HEK293T (cell line): ENCODE measurements around the gene ZNF71.

Experiments
- CTCF ChIA-PET: fragments of 350-600 bp; formaldehyde crosslinking; extraction: SDS; loops from one replicate; lab custom pipeline; 2021; ENCODE audit warnings: antibody characterized with exemption, inconsistent platforms; lab: Yijun Ruan, JAX
- POLR2A ChIA-PET: fragments of 350-600 bp; formaldehyde crosslinking; extraction: SDS; loops from one replicate; lab custom pipeline; 2020; ENCODE audit warnings: antibody characterized with exemption, inconsistent platforms; lab: Yijun Ruan, JAX
- DNase-seq: peaks from one replicate; pipeline ENCODE4 v3.0.0; 2012; ENCODE audit warnings: mixed read lengths; ENCODE audit errors: extremely low spot score
- ARNT ChIP-seq: fragments of 450-650 bp; IDR thresholded peaks from 2 replicates; pipeline ENCODE4 v1.6.1; 2017; ENCODE audit warnings: mild to moderate bottlenecking
- BHLHE40 ChIP-seq: fragments of 450-650 bp; IDR thresholded peaks from 2 replicates; pipeline ENCODE4 v1.6.1; 2016; ENCODE audit warnings: mild to moderate bottlenecking, moderate library complexity, borderline replicate concordance
- CTBP1 ChIP-seq: fragments of 450-650 bp; IDR thresholded peaks from 2 replicates; pipeline ENCODE4 v1.6.1; 2016; ENCODE audit warnings: borderline replicate concordance
- ELF4 ChIP-seq: fragments of 450-650 bp; IDR thresholded peaks from 2 replicates; pipeline ENCODE4 v1.6.1; 2017; ENCODE audit warnings: antibody characterized with exemption
- FOXA1 ChIP-seq: fragments of 450-650 bp; IDR thresholded peaks from 2 replicates; pipeline ENCODE4 v1.6.1; 2016; ENCODE audit warnings: mild to moderate bottlenecking
- FOXK2 ChIP-seq: fragments of 450-650 bp; IDR thresholded peaks from 2 replicates; pipeline ENCODE4 v1.6.1; 2016; ENCODE audit warnings: mild to moderate bottlenecking
- FOXM1 ChIP-seq: fragments of 450-650 bp; IDR thresholded peaks from 2 replicates; pipeline ENCODE4 v1.6.1; 2017; ENCODE audit warnings: mild to moderate bottlenecking, borderline replicate concordance
- HDGF ChIP-seq: fragments of 450-650 bp; IDR thresholded peaks from 2 replicates; pipeline ENCODE4 v1.6.1; 2017; ENCODE audit warnings: antibody characterized with exemption, borderline replicate concordance
- L3MBTL2 ChIP-seq: fragments of 450-650 bp; conservative IDR thresholded peaks from 2 replicates; pipeline ENCODE4 v1.6.1; 2016; ENCODE audit warnings: mild to moderate bottlenecking
- LEF1 ChIP-seq: fragments of 450-650 bp; IDR thresholded peaks from 2 replicates; pipeline ENCODE4 v1.6.1; 2017; ENCODE audit warnings: mild to moderate bottlenecking, borderline replicate concordance
- NFRKB ChIP-seq: fragments of 450-650 bp; IDR thresholded peaks from 2 replicates; pipeline ENCODE4 v1.6.1; 2016; ENCODE audit warnings: mild to moderate bottlenecking, moderate library complexity
- PKNOX1 ChIP-seq: fragments of 450-650 bp; IDR thresholded peaks from 2 replicates; pipeline ENCODE4 v1.6.1; 2016
- SP1 ChIP-seq: fragments of 450-650 bp; IDR thresholded peaks from 2 replicates; pipeline ENCODE4 v1.6.1; 2017
- SUZ12 ChIP-seq: fragments of 450-650 bp; IDR thresholded peaks from 2 replicates; pipeline ENCODE4 v1.6.1; 2016; ENCODE audit warnings: mild to moderate bottlenecking
- TARDBP ChIP-seq: fragments of 450-650 bp; IDR thresholded peaks from 2 replicates; pipeline ENCODE4 v1.6.1; 2016
- ZNF384 ChIP-seq: fragments of 450-650 bp; IDR thresholded peaks from 2 replicates; pipeline ENCODE4 v1.6.1; 2016

The ZNF71 gene

GRCh38 chr19:56654151-56654550 lies 59.0 kb downstream of the ZNF71 start:
- ChIA-PET POLR2A (no interaction called here), CTCF (no interaction called here)
- DNase-seq: no peak
- TF ChIP-seq LEF1 (no peak), TARDBP (no peak), SP1 (no peak), BHLHE40 (no peak), SUZ12 (no peak), PKNOX1 (no peak), ELF4 (no peak)

- DNase-seq: no peak
- CTCF ChIA-PET: no interaction called here
- POLR2A ChIA-PET: no interaction called here
- TF ChIP-seq ARNT: no peak
- TF ChIP-seq SP1: no peak
- TF ChIP-seq FOXA1: no peak
- no peak for TF ChIP-seq CTBP1
- TF ChIP-seq NFRKB: no peak
- no peak for TF ChIP-seq ELF4
- TF ChIP-seq ZNF384: no peak
- TF ChIP-seq BHLHE40: no peak
- no peak for TF ChIP-seq PKNOX1
- no peak for TF ChIP-seq L3MBTL2
- TF ChIP-seq TARDBP: no peak
- no peak for TF ChIP-seq SUZ12
- TF ChIP-seq FOXK2: no peak
- TF ChIP-seq FOXM1: no peak
- TF ChIP-seq LEF1: no peak
Measured at GRCh38 chr19:56660381-56661107, 65.4 kb downstream of the ZNF71 start.

GRCh38 chr19:56661248-56661647 lies 66.1 kb downstream of the ZNF71 start:
- CTCF ChIA-PET: no interaction called here
- POLR2A ChIA-PET: no interaction called here
- TF ChIP-seq FOXM1 (no peak), SUZ12 (no peak), SP1 (no peak), TARDBP (no peak), HDGF (no peak), PKNOX1 (no peak), ELF4 (no peak), ARNT (no peak), CTBP1 (no peak), NFRKB (no peak), LEF1 (no peak), L3MBTL2 (no peak), ZNF384 (no peak)
- DNase-seq: no peak

- CTCF ChIA-PET: no interaction called here
- TF ChIP-seq NFRKB (no peak), BHLHE40 (no peak), FOXA1 (no peak), SUZ12 (no peak), FOXK2 (no peak), ARNT (no peak), L3MBTL2 (no peak), TARDBP (no peak), CTBP1 (no peak), LEF1 (no peak), ELF4 (no peak), FOXM1 (no peak), HDGF (no peak), ZNF384 (no peak)
- no peak for DNase-seq
- POLR2A ChIA-PET: no interaction called here
Measured at GRCh38 chr19:56663931-56664500, 68.9 kb downstream of the ZNF71 start.

- ChIA-PET CTCF (no interaction called here), POLR2A (no interaction called here)
- TF ChIP-seq FOXA1: no peak
- TF ChIP-seq CTBP1: no peak
- TF ChIP-seq BHLHE40: no peak
- TF ChIP-seq LEF1: no peak
- no peak for TF ChIP-seq ZNF384
- no peak for TF ChIP-seq FOXM1
- TF ChIP-seq FOXK2: no peak
- no peak for TF ChIP-seq SUZ12
- DNase-seq: no peak
Measured at GRCh38 chr19:56664511-56664910, 69.4 kb downstream of the ZNF71 start.

- DNase-seq: no peak
- POLR2A ChIA-PET: no interaction called here
- CTCF ChIA-PET: no interaction called here
- TF ChIP-seq ARNT (no peak), BHLHE40 (no peak), HDGF (no peak), TARDBP (no peak), CTBP1 (no peak), FOXA1 (no peak), L3MBTL2 (no peak), PKNOX1 (no peak), NFRKB (no peak), FOXM1 (no peak), ELF4 (no peak), FOXK2 (no peak), SUZ12 (no peak), LEF1 (no peak), ZNF384 (no peak), SP1 (no peak)
Measured at GRCh38 chr19:56667311-56667870, 72.3 kb downstream of the ZNF71 start.
